HG02759 (cell line): ENCODE measurements around the gene MED13.
A peak's percentile ranks its signal among the peaks of the same experiment; 100 is the strongest.

Experiments
- ATAC-seq: cut with Tn5 transposase; IDR thresholded peaks from one replicate; pipeline ENCODE4 v1.9.1; 2021; ENCODE audit warnings: mild to moderate bottlenecking, moderate library complexity; ENCODE audit not compliant: unreplicated experiment

Gene MED13

GRCh38 chr17:62064791-62065563 is at the start of gene MED13:
MED13 (minus strand) TSS chr17:62065278; CDS start chr17:62065205, 73 bp downstream.
- peak; percentile 29 for ATAC-seq

DNA sequence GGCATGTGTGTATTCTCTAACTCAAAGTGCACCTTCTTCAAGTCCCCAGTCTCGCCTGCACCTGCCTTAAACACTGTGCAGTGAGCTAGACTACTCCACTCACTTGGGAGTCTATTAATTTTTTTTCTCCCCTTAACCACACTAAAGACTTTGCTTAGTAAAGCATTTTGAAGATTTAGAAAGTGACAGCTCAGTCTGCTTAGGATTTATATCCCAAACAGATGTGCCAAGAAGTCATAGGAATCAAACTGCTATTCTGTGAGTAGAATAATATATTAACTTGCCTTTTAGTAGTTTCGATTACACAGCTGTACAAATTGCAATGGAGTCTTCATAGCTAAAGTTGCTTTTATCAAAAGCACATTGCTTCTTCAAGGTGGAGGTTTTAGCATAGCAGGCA is 47.2 kb upstream of the MED13 start:
- no peak for ATAC-seq

DNA sequence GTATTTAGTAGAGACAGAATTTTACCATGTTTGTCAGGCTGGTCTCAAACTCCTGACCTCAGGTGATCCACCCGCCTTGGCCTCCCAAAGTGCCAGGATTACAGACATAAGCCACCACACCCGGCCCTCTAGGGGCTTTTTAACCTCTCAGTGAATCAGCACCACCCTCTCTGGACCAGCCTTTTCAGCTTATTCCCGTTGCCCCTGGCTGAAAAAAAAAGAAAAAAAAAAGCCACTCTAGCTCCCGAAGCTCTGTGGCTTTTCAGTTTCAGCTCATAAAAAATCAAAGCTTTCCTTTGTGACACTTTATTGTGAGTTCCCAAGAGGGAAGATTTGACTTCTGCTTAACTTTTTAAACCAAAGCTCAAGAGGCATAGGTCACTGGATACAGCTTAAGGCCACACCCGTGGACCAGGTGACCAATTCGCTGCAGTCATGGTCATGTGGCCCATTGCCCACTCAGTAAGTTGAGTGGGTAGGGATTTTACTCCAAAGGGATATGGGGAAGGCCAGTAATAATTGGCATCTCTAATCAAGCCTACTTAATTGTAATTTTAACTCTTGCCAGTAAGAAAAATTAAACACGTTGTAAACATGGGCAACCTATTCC is 46.6 kb upstream of the MED13 start:
- ATAC-seq, result no peak

- no peak for ATAC-seq
Observed at GRCh38 chr17:62110923-62111484, 45.9 kb upstream of the MED13 start.

- ATAC-seq, result no peak
Observed at GRCh38 chr17:62109924-62110323, 44.8 kb upstream of the MED13 start.

DNA sequence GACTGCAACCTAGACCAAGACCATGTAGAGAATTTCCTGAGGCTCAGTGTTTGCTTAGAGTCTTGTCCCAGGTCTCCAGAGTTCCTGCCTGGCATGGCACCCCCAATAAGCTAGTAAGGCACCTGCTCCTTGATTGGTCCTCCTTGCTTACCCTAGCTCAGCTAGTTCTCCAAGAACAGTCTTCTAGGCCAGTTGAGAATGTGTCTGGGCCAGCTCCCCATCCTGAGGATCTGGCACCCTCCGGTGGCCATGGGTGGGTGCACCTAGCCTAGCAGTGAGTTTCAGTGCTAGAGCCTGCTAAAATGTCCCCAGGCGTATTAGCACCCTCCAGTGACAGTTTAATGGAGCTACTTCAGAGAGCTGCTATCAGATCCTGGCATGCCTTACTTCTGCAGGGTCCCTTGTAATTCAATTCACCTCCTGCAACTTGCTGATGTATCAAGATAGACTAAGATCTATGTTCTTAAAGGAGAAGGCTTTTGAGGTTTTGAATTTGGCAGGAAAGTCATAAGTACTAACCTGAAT is 44.4 kb upstream of the MED13 start:
- peak; percentile 100 for ATAC-seq

- no peak for ATAC-seq
Observed at GRCh38 chr17:62105861-62106260, 40.8 kb upstream of the MED13 start.

DNA sequence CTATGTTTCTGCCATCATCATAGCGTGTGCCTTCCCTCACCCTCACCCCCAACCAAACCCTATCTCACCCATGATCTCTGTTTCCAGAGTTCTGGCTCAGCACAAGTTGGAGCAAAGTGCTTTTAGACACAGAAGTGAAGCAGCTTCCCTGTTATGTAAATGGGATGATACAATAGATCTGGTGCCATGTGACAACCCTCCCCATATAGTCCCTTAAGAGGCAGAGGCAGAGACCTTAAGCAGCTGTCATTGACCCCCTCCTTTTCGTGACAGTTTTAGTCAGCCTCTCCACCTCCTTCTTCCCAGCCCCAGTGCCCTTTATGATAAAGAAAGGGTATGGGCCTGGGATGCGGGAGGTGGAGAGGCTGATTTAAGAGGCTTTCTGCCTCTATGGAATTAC is 40.3 kb upstream of the MED13 start:
- no peak for ATAC-seq

- no peak for ATAC-seq
Observed at GRCh38 chr17:62101515-62101914, 36.4 kb upstream of the MED13 start.

- no peak for ATAC-seq
Observed at GRCh38 chr17:62101090-62101489, 36.0 kb upstream of the MED13 start.

DNA sequence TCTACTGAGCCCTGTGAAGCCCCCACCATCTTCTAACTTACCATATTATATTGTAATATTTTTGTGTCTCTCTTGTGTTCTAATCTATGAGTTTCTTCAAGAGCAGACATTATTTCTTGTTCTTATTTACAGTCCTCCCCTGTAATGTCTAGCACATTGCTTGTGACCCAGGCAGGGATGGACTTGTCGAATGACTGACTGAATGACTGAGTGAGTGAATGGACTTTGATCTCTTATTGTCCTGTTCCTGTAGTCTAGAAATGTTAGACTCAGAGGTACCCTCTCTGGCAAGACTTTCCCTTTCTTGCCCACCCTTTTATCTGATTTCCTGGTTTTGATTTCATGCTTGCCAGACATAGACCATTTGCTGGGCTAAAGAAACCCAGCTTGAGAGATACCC is 35.0 kb upstream of the MED13 start:
- no peak for ATAC-seq

DNA sequence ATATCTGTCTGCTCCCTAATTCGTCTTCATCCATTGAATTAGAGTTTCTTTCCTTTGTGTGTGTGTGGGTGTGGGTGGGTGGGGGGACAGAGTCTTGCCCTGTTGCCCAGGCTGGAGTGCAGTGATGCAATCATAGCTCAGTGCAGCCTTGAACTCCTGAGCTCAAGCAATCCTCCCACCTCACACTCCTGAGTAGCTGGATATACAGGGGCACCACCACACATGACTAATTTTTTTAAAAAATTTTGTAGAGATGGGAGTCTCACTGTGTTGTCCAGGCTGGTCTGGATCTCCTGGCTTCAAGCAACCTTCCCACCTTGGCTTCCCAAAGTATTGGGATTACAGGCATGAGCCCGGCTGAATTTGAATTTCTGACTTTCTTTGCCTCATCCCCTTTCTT is 34.5 kb upstream of the MED13 start:
- no peak for ATAC-seq

GRCh38 chr17:62098623-62099231 is 33.6 kb upstream of the MED13 start:
- peak; percentile 89 for ATAC-seq

DNA sequence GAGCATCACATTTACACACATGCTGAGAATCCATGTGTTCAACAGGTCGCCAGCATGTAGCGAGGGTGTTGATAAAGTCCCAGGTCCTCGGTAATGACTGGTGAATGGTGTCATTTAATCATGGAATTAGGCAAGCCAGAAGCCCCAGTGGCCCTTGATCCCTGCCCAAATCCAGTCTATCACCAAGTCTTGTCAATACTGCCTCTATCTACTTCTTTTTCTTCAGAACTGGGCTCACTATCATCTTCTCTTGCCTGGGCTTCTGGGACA is 31.3 kb upstream of the MED13 start:
- no peak for ATAC-seq

DNA sequence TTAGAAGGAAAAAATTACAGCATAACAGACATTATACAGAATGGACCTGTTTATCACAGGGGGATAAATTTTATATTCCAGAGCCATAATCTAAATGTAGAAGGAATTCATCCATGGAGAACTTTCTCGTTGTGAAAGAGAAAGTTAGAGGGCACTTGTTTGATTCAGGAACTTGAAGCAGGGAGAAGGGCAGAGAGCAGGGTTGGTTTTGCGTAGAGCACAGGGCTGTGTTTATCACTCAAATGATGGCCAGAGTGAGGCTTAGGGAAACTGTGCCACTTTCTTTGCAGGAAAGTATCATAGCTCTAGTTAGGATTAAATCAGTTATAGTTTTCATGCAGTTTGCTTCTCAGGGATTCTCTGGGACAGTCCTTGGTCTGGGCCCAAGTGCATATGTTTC is 29.1 kb upstream of the MED13 start:
- ATAC-seq, result no peak

DNA sequence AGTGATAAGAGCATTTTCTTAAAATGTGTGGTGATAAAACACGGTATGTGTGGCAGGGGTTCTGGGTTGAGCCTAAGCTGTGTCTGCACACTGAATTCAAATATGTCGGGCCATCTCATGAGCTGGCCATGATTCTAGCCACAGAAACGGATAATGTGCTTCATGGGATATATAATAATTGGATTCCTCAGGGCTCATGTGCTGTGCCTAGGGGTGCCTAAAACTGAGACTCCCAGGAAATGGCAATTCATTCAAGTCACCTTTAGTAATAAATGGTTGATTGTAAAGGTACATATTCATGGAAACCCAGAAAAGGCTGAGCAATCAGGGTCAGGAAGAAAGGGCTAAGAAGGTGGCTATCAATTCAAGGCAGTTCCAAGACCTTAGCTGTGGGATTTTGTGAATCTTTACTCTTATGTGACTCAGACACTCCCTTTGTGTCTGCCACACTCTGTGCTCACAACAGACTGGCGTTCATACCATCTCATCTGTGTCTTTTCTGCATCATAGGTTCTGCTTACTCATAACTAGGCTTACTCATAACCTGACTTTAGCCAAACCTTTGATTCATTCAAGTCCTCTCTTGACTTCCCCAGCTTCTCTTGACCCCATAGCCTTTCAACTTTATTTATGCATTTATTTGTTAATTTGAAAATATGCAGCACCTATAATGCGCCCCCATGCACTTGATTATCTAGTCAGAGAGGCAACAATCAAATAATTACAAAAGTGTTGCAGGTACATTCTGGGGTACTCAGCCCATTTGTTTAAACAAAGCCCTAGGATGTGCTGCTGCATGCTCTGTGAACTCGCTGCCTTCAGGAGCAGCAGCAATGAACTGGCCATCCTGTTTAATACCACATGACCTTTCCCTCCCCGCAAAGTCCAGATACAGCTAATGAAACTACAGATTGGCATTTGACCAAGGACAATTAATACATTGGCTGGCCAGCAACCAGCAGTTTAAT is 28.4 kb upstream of the MED13 start:
- peak; percentile 94 for ATAC-seq

DNA sequence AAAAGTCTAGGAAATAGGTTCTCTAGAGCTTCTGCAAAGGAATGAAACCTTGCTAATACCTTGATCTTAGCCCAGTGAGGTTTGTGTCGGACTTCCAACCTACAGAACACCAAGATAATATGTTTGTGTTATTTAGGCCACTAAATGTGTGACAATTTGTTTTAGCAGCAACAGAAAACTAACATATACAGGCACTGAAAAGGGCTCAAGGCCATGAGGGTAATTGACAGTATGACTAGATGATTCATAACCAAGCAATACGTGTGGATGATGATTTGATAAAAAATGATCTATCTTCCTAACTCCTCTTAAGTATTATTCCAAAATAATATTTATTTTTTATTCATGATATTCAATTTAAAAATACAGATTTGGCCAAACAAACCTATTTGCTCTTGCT is 27.7 kb upstream of the MED13 start:
- no peak for ATAC-seq

DNA sequence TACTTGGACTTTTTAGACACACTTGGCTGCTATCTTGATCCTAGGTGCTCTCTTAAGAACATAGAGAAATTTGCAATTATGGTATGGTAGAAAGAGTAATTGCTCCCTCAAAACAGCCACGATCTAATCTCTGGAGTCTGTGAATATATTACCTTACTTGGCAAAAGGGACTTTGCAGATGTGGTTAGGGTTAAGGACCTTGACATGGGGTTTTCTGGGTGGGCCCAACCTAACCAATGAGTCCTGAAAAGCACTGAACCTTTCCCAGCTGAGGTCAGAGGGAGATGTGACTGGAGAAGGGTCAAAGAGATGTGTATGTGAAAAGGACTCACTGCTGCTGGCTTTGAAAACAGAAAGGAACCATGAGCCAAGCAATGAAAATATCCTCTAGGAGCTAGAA is 26.7 kb upstream of the MED13 start:
- no peak for ATAC-seq

- ATAC-seq, result no peak
Observed at GRCh38 chr17:62090868-62091267, 25.8 kb upstream of the MED13 start.

DNA sequence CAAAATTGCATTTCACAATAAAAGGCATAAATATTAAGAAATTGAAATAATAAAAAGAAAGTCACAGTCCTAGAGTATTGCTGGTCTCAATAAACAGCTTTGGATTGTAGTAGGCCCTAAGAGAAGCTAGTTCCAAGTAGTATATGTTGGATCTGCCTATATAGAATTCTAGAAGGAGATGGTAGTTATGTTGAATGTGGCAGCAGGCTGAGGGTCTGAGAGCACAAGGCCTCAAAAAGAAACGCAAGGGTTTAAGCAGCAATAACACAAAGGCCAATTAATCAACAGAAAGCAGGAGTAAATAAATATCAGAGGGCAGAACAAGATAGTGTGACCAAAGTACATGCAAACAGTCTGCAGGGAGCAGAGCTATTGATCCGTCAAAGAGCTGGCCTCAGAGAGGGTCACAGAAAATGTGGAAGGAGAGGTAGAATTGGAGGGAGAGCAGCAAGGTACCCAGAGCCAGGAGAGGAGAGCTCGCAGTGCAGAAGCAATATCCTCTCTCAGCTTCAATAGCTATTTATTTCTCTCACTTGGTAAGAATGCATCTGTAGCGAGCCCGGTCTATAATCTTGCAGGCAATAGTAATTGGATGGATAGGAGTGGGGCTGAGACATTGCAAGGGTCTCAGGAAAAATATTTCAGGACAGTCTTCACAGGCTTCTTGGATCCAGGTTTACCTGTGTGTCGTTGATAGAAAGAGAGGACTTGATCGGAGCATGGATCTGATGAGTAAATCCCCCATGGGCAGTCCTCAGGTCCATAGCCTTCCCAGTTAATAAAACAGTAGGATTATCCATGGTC is 25.1 kb upstream of the MED13 start:
- ATAC-seq, result no peak
